A549 treated with AZD2906 at 1 μM for 4 hours (cell line): ENCODE measurements around the gene ADORA2A. TPM values are rescaled to one million over a fixed set of nuclear protein-coding genes. Genes with fewer than 3 reads are reported as not detected.

Source experiments
- total RNA-seq: library from RNA; stranded (reverse); fragments of 200-300 nt; extraction: Qiagen RNA extraction; gene quantifications from 5 replicates; pipeline ENCODE4 v1.2.3, GENCODE V29; 2022

Gene ADORA2A
- 0.42 to 0.92 TPM (median 0.70 TPM) in 5 replicates for total RNA-seq

DNA sequence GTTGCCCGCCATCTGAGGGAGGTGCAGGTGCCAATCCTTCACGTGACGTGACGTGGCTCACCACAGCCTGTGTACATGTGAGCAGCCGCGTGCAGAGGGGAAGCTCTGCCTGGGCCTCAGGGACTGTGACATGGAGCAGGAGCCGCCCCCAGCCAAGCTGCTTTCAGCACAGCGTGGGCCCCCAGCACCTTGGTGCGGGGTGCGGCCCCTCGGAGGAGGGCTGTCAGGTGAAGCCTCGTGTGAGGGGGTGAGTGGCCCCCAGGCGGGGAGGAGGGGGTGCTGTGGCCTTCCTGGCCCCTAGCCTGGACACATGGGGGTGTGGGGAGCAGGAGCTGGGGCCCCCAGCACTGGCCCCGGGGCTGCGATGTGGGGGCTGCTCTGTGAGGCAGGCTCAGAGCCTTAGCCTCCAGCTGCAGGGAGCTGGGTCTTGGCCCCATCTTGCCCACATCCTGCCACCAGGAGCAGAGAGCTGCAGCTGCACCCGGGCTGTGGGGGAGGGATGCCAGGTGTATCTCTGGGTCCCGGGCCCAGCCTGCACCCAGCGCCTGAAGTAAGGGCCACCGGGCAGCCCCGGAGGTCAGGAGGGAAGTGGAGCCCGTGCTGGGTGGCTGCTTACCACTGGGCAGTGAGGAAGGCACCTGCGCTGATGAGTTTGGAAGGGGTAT is at the start of gene ADORA2A:
ADORA2A (plus strand) TSS at position 100 of the 665 bp plus-strand sequence. CDS start 5,806 bp downstream, outside the sequence.

Other genes starting within 250 kb of the ADORA2A start
- 67.6 to 83.6 TPM (median 81.4 TPM) in 5 replicates for gene SUSD2, start 246.1 kb upstream of the ADORA2A start, total RNA-seq
- gene GGT5, start 182.5 kb upstream of the ADORA2A start, total RNA-seq: 4.3 to 5.1 TPM (median 4.6 TPM) in 5 replicates
- 13.4 to 18.0 TPM (median 15.2 TPM) in 5 replicates for gene SPECC1L, start 156.8 kb upstream of the ADORA2A start, total RNA-seq
- gene UPB1, start 67.7 kb downstream of the ADORA2A start, total RNA-seq: 0.08 TPM in 1 of 5 replicates, not detected in the others
- 46.6 to 55.4 TPM (median 48.5 TPM) in 5 replicates for gene GUCD1, start 127.5 kb downstream of the ADORA2A start, total RNA-seq
- 143 to 245 TPM (median 148 TPM) in 5 replicates for gene SNRPD3, start 128.4 kb downstream of the ADORA2A start, total RNA-seq
- gene LRRC75B, start 165.5 kb downstream of the ADORA2A start, total RNA-seq: 5.0 to 9.0 TPM (median 8.2 TPM) in 5 replicates
- 88.6 to 112 TPM (median 103 TPM) in 5 replicates for gene GGT1, start 175.6 kb downstream of the ADORA2A start, total RNA-seq